HG02884 (cell line): ENCODE results near the gene PEX7.
"Not testable (repeated sequence)": the region's sequence is repeated elsewhere in the genome, so short reads cannot be mapped to it uniquely, and the experiment has no call there.

Source experiments
- ATAC-seq: cut with Tn5 transposase; IDR thresholded peaks from one replicate; pipeline ENCODE4 v1.9.1; 2021; ENCODE audit warnings: mild to moderate bottlenecking, moderate library complexity; ENCODE audit not compliant: unreplicated experiment

PEX7 gene

GRCh38 chr6:136895901-136896300, 73.5 kb downstream of the PEX7 start:
- no peak for ATAC-seq

GRCh38 chr6:136897071-136897470, 74.7 kb downstream of the PEX7 start:
- ATAC-seq, result no peak

GRCh38 chr6:136901212-136901784, 78.9 kb downstream of the PEX7 start:
- no peak for ATAC-seq

GRCh38 chr6:136904477-136904876, 82.1 kb downstream of the PEX7 start:
- not testable (repeated sequence) for ATAC-seq

- no peak for ATAC-seq
Observed at GRCh38 chr6:136914947-136915346, 92.6 kb downstream of the PEX7 start.

GRCh38 chr6:136918706-136919105, 96.3 kb downstream of the PEX7 start:
- ATAC-seq, result no peak

GRCh38 chr6:136920216-136920615, 97.8 kb downstream of the PEX7 start:
- no peak for ATAC-seq

GRCh38 chr6:136920671-136921380, 98.4 kb downstream of the PEX7 start:
- ATAC-seq, result no peak

- no peak for ATAC-seq
Observed at GRCh38 chr6:136921381-136921935, 99.1 kb downstream of the PEX7 start.

- no peak for ATAC-seq
Observed at GRCh38 chr6:136921936-136922684, 99.7 kb downstream of the PEX7 start, which contains the start of gene SLC35D3. TSS of gene SLC35D3 (plus strand) at chr6:136922301. CDS start at chr6:136922429, 128 bp downstream.

- no peak for ATAC-seq
Observed at GRCh38 chr6:136922685-136923006, 100.3 kb downstream of the PEX7 start.

- ATAC-seq, result no peak
Observed at GRCh38 chr6:136923116-136923953, 100.9 kb downstream of the PEX7 start.

GRCh38 chr6:136923954-136924673, 101.7 kb downstream of the PEX7 start:
- ATAC-seq, result no peak

- ATAC-seq, result no peak
Observed at GRCh38 chr6:136926383-136926782, 104.0 kb downstream of the PEX7 start.

- ATAC-seq, result no peak
Observed at GRCh38 chr6:136927292-136927691, 104.9 kb downstream of the PEX7 start.

- no peak for ATAC-seq
Observed at GRCh38 chr6:136930528-136930927, 108.1 kb downstream of the PEX7 start.

- no peak for ATAC-seq
Observed at GRCh38 chr6:136932599-136932998, 110.2 kb downstream of the PEX7 start.

GRCh38 chr6:136945072-136945471, 122.7 kb downstream of the PEX7 start:
- no peak for ATAC-seq

GRCh38 chr6:136945711-136946121, 123.3 kb downstream of the PEX7 start:
- ATAC-seq, result no peak

GRCh38 chr6:136947037-136947436, 124.6 kb downstream of the PEX7 start:
- no peak for ATAC-seq
